ENCODE measurements around the gene PSMD10.

DNA sequence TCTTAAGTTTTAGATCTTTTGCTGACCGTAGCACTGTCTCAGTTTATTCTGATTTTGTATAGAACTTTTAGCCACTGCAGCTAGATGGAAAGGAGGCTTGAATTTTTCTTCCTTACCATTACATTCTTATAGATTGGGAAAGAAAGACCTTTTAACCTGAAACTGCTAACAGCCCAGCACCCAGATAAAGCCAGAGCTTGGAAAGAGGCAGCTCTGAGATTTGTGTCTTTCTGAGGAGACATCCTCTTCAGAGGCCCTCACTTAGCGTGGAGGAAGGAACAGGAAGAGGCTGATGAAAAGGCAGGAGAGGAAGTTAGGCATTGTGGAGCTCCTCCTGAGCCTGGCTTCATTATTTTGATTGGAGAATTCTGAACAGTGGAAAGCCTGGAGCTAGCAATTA lies 35.3 kb upstream of the PSMD10 start:
- TF ChIP-seq, protein P1, sequence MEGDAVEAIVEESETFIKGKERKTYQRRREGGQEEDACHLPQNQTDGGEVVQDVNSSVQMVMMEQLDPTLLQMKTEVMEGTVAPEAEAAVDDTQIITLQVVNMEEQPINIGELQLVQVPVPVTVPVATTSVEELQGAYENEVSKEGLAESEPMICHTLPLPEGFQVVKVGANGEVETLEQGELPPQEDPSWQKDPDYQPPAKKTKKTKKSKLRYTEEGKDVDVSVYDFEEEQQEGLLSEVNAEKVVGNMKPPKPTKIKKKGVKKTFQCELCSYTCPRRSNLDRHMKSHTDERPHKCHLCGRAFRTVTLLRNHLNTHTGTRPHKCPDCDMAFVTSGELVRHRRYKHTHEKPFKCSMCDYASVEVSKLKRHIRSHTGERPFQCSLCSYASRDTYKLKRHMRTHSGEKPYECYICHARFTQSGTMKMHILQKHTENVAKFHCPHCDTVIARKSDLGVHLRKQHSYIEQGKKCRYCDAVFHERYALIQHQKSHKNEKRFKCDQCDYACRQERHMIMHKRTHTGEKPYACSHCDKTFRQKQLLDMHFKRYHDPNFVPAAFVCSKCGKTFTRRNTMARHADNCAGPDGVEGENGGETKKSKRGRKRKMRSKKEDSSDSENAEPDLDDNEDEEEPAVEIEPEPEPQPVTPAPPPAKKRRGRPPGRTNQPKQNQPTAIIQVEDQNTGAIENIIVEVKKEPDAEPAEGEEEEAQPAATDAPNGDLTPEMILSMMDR (IDR thresholded peaks at IDR 0.05; ENCODE audit: low read length), result no peak
- no peak for TF ChIP-seq EZH2 (IDR thresholded peaks at IDR 0.05; ENCODE audit: borderline replicate concordance, low read length)
